ENCODE results near the gene C11orf54.
"Not testable (repeated sequence)": the region's sequence is repeated elsewhere in the genome, so short reads cannot be mapped to it uniquely, and the experiment has no call there.

The C11orf54 gene

DNA sequence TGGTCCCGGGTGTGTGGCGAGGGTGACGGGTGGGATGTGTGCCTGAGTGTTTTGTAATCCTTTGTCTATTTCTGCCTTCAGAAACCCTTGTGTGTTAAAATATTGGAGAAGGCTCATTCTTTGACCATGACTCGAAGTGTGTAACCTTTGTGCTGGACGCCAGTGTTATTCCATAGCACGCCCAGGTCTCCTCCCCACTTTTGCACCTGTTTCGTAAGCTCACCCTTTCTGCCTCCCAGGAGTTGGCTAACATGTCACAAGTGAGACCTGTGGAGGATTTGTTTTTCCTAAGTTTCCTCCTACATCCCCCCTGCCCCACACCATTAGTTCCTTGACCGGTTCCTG is 382 bp downstream of the C11orf54 start:
- TF ChIP-seq, protein P1, sequence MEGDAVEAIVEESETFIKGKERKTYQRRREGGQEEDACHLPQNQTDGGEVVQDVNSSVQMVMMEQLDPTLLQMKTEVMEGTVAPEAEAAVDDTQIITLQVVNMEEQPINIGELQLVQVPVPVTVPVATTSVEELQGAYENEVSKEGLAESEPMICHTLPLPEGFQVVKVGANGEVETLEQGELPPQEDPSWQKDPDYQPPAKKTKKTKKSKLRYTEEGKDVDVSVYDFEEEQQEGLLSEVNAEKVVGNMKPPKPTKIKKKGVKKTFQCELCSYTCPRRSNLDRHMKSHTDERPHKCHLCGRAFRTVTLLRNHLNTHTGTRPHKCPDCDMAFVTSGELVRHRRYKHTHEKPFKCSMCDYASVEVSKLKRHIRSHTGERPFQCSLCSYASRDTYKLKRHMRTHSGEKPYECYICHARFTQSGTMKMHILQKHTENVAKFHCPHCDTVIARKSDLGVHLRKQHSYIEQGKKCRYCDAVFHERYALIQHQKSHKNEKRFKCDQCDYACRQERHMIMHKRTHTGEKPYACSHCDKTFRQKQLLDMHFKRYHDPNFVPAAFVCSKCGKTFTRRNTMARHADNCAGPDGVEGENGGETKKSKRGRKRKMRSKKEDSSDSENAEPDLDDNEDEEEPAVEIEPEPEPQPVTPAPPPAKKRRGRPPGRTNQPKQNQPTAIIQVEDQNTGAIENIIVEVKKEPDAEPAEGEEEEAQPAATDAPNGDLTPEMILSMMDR (IDR thresholded peaks at IDR 0.05; ENCODE audit: insufficient read depth, low read length, missing control alignments): no peak
- H3K4me3 ChIP-seq (ENCODE audit: low read depth, low read length): peak overlapping the region; percentile 92
- DNase-seq (ENCODE audit: low read depth, low spot score): no peak
- ChIA-PET POLR2A (interaction anchor here (0.6 to 3.6 kb wide), 11 partner anchors 9 to 984 kb away, joined by 3 to 47 read pairs (median 3); partner anchors contain the start of genes CEP295 and MED17), CTCF (interaction anchor here (0.6 to 2.5 kb wide), 3 partner anchors 10 to 686 kb away, joined by 3 to 10 read pairs (median 3); no protein-coding TSS in a partner anchor)

- CTCF ChIA-PET: no interaction called here
- DNase-seq (ENCODE audit: low read depth, low spot score): no peak
- POLR2A ChIA-PET: no interaction called here
- H3K4me3 ChIP-seq (ENCODE audit: low read depth, low read length): no peak overlapping the region
- TF ChIP-seq, protein P1 (IDR thresholded peaks at IDR 0.05; ENCODE audit: insufficient read depth, low read length, missing control alignments): no peak
Observed at GRCh38 chr11:93743291-93743690, 1.8 kb downstream of the C11orf54 start.

DNA sequence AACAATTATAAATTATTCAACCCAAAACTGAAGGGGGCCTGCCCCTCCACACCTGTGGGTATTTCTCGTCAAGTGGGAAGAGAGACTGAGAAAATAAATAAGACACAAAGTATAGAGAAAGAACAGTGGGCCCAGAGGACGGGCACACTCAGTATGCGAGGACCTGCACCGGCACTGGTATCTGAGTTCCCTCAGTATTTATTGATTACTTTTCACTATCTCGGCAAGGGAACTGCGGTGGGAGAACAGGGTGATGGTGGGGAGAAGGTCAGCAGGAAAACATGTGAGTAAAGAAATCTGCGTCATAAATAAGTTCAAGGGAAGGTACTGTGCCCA is 3.2 kb downstream of the C11orf54 start:
- no peak for DNase-seq (ENCODE audit: low read depth, low spot score)
- ChIA-PET CTCF (no interaction called here), POLR2A (no interaction called here)
- TF ChIP-seq, protein P1 (IDR thresholded peaks at IDR 0.05; ENCODE audit: insufficient read depth, low read length, missing control alignments): no peak
- no peak overlapping the region for H3K4me3 ChIP-seq (ENCODE audit: low read depth, low read length)

DNA sequence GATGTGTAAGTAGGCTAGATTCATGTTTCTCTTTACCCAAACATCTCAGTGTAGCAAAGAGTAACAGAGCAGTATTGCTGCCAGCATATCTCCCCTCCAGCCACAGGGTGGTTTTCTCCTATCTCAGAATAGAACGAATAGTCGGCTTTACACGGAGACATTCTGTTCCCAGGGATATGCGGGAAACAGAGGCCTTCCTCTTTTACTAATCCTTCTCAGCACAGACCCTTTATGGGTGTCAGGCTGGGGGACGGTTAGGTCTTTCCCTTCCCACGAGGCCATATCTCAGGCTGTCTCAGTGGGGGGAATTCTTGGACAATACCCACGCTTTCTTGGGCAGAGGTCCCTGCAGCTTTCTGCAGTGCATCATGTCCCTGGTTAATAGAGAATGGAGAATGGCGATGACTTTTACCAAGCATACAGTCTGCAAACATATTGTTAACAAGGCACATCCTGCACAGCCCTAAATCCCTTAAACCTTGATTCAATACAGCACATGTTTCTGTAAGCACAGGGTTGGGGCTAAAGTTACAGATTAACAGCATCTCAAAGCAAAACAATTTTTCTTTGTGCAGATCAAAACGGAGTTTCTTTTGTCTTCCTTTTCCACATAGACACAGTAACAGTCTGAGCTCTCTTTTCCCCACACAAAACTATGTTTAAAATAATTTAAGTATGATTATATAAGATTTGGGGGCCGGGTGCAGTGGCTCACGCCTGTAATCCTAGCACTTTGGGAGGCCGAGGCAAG is 3.7 kb downstream of the C11orf54 start:
- DNase-seq (ENCODE audit: low read depth, low spot score); CTCF ChIA-PET; POLR2A ChIA-PET; H3K4me3 ChIP-seq (ENCODE audit: low read depth, low read length): not testable (repeated sequence)

DNA sequence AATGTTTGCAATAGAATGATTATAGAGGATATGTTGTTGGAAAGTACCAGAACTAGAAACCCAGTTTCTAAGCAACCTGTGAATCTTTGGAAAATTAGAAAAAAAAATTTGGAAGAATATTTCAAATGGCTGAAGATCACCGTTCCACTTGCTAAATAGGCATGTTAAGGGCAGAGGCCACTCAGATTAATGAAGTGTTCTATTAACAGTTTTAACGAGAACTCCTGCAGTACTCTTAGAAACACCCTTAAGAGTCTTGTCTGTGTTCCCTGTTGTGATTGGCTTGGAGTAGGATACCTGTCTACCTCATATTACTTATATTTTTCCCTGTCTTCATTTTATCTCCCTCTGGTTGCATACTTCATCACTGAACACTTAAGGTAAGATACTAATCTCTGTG is 4.6 kb downstream of the C11orf54 start:
- POLR2A ChIA-PET: no interaction called here
- TF ChIP-seq, protein P1 (IDR thresholded peaks at IDR 0.05; ENCODE audit: insufficient read depth, low read length, missing control alignments): no peak
- CTCF ChIA-PET: no interaction called here
- no peak for DNase-seq (ENCODE audit: low read depth, low spot score)
- no peak overlapping the region for H3K4me3 ChIP-seq (ENCODE audit: low read depth, low read length)

- ChIA-PET CTCF (no interaction called here), POLR2A (no interaction called here)
Observed at GRCh38 chr11:93747122-93747521, 5.7 kb downstream of the C11orf54 start.

More at GRCh38 chr11:93747122-93747521, 5.7 kb downstream of the C11orf54 start:
- DNase-seq (ENCODE audit: low read depth, low spot score): no peak
- H3K4me3 ChIP-seq (ENCODE audit: low read depth, low read length): no peak overlapping the region
- TF ChIP-seq, protein P1 (IDR thresholded peaks at IDR 0.05; ENCODE audit: insufficient read depth, low read length, missing control alignments): no peak

Measured in AG04449 (cell line).